ENCODE measurements around the gene STX10. TPM values are rescaled to one million over a fixed set of nuclear protein-coding genes. Genes with fewer than 3 reads are reported as not detected.

The STX10 gene
- total and polyA plus RNA-seq, 2 donors (not counting 1 experiment from before 2014, with no cell fraction given): 48.9 to 69.2 TPM

DNA sequence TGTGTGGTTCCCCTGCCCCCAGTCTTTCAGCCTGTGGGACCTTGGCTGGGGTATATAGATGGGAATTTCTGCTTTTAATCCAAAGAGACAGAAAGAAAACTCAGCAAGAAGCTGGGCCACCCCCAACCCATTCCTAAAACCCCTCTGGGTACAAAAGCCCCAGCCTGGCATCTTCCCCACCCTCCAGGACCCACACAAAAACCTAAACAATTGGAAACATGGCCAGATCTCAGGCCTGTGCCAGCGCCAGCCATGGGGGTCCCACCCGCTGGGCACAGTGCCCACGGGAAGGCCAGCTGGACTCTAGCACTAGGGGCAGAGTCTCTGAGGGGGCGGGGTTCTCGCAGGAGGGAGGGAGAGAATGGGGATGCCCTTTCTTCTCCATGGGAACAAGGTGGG is 56.1 kb downstream of the STX10 start:
- H3K4me3 ChIP-seq (replicated peaks in 1 of 4; ENCODE audit: control extremely low read depth in 1 of 4, insufficient read depth in 1 of 4, low read depth in 3 of 4, low read length in 4 of 4): no peak overlapping the region
- H2AFZ ChIP-seq (ENCODE audit: low read length): no peak overlapping the region
- H3K4me1 ChIP-seq (ENCODE audit: control insufficient read depth, extremely low read depth, insufficient read depth, low read length): peaks cover 8% of the 10 kb centered on the region
- no peaks in the 10 kb centered on the region for H3K9me3 ChIP-seq (ENCODE audit: control insufficient read depth, insufficient read depth, low read depth, low read length)
- no peaks in the 10 kb centered on the region for H3K27me3 ChIP-seq (ENCODE audit: control insufficient read depth, insufficient read depth, low read length)
- H3K27ac ChIP-seq (ENCODE audit: insufficient read depth, low read length): no peak overlapping the region
- no peak overlapping the region for H3K9ac ChIP-seq (ENCODE audit: insufficient read depth, low read length)
- no peak for DNase-seq (ENCODE audit: low read depth in 2 of 2)
- H4K20me1 ChIP-seq (ENCODE audit: control insufficient read depth, extremely low read depth, insufficient read depth, low read length): no peaks in the 10 kb centered on the region
- peaks cover 6% of the 10 kb centered on the region for H3K36me3 ChIP-seq (ENCODE audit: control insufficient read depth, insufficient read depth, low read length)
- peaks cover 1% of the 10 kb centered on the region for H3K79me2 ChIP-seq (ENCODE audit: control insufficient read depth, insufficient read depth, low read length)
- no peak for TF ChIP-seq EZH2 (IDR thresholded peaks at IDR 0.05; ENCODE audit: low read length, missing control alignments)
- TF ChIP-seq, protein P1, sequence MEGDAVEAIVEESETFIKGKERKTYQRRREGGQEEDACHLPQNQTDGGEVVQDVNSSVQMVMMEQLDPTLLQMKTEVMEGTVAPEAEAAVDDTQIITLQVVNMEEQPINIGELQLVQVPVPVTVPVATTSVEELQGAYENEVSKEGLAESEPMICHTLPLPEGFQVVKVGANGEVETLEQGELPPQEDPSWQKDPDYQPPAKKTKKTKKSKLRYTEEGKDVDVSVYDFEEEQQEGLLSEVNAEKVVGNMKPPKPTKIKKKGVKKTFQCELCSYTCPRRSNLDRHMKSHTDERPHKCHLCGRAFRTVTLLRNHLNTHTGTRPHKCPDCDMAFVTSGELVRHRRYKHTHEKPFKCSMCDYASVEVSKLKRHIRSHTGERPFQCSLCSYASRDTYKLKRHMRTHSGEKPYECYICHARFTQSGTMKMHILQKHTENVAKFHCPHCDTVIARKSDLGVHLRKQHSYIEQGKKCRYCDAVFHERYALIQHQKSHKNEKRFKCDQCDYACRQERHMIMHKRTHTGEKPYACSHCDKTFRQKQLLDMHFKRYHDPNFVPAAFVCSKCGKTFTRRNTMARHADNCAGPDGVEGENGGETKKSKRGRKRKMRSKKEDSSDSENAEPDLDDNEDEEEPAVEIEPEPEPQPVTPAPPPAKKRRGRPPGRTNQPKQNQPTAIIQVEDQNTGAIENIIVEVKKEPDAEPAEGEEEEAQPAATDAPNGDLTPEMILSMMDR (conservative IDR thresholded peaks at IDR 0.05 in 1 of 2, IDR thresholded peaks at IDR 0.05 in 1 of 2; ENCODE audit: low read depth in 1 of 2, low read length in 2 of 2): no peak
- no peak overlapping the region for H3K4me2 ChIP-seq (ENCODE audit: extremely low read depth, insufficient read depth, low read length)

Other genes starting within 250 kb of the STX10 start
- not detected in 2 replicates for gene SYCE2, start 231.1 kb downstream of the STX10 start, total RNA-seq
- gene SYCE2, start 231.1 kb downstream of the STX10 start, polyA plus RNA-seq: 0.19 and 0.40 TPM in 2 replicates
- 38.6 and 49.6 TPM in 2 replicates for gene FARSA, start 216.7 kb downstream of the STX10 start, total RNA-seq
- 23.5 and 37.9 TPM in 2 replicates for gene FARSA, start 216.7 kb downstream of the STX10 start, polyA plus RNA-seq
- 839 and 1,447 TPM in 2 replicates for gene CALR, start 211.8 kb downstream of the STX10 start, total RNA-seq
- 2,698 and 2,757 TPM in 2 replicates for gene CALR, start 211.8 kb downstream of the STX10 start, polyA plus RNA-seq
- gene RAD23A, start 204.5 kb downstream of the STX10 start, total RNA-seq: 51.1 and 72.2 TPM in 2 replicates
- 46.2 and 62.5 TPM in 2 replicates for gene RAD23A, start 204.5 kb downstream of the STX10 start, polyA plus RNA-seq
- gene GADD45GIP1, start 193.2 kb downstream of the STX10 start, total RNA-seq: 17.7 and 19.7 TPM in 2 replicates
- 19.5 and 28.2 TPM in 2 replicates for gene GADD45GIP1, start 193.2 kb downstream of the STX10 start, polyA plus RNA-seq
- gene DAND5, start 180.8 kb downstream of the STX10 start, total RNA-seq: not detected in 2 replicates
- gene DAND5, start 180.8 kb downstream of the STX10 start, polyA plus RNA-seq: 0.03 TPM in 1 of 2 replicates, not detected in the other
- 55.2 and 74.8 TPM in 2 replicates for gene NFIX, start 154.9 kb downstream of the STX10 start, total RNA-seq
- gene NFIX, start 154.9 kb downstream of the STX10 start, polyA plus RNA-seq: 35.7 and 75.9 TPM in 2 replicates
- under 0.01 and 1.2 TPM in 2 replicates for gene LYL1, start 47.5 kb downstream of the STX10 start, total RNA-seq
- gene LYL1, start 47.5 kb downstream of the STX10 start, polyA plus RNA-seq: 0.26 and 0.30 TPM in 2 replicates
- 20.3 and 21.8 TPM in 2 replicates for gene TRMT1, start 33.6 kb downstream of the STX10 start, total RNA-seq
- 12.2 and 17.9 TPM in 2 replicates for gene TRMT1, start 33.6 kb downstream of the STX10 start, polyA plus RNA-seq
- 24.7 and 31.9 TPM in 2 replicates for gene NACC1, start 32.1 kb downstream of the STX10 start, total RNA-seq
- 33.5 and 64.7 TPM in 2 replicates for gene NACC1, start 32.1 kb downstream of the STX10 start, polyA plus RNA-seq
- gene IER2, start within 50 bp of the STX10 start, total RNA-seq: 21.1 and 26.4 TPM in 2 replicates
- gene IER2, start within 50 bp of the STX10 start, polyA plus RNA-seq: 16.5 and 99.6 TPM in 2 replicates

All from fibroblast of lung (primary cell).